ENCODE results near the gene NRXN3.

- TF ChIP-seq SIN3A (IDR thresholded peaks at IDR 0.05; ENCODE audit: borderline replicate concordance, insufficient read depth, low read depth, low read length) (no peak), POLR2AphosphoS5 (IDR thresholded peaks at IDR 0.05; ENCODE audit: low read depth, low read length) (no peak), CTCF (IDR thresholded peaks at IDR 0.05) (no peak), TCF7L2 (IDR thresholded peaks at IDR 0.05; ENCODE audit: low read depth, low read length) (no peak), REST (IDR thresholded peaks at IDR 0.05; ENCODE audit: insufficient read depth in 1 of 2, low read depth in 2 of 2, low read length in 1 of 2) (no peak)
These were observed 1303.5 kb downstream of the NRXN3 start for GRCh38 chr14:79473651-79474050.

Measured in Panc1 (cell line).